ENCODE results near the gene ETV4.

ETV4 gene

GRCh38 chr17:43546319-43547188 lies at the start of gene ETV4:
ETV4 (minus strand) TSS chr17:43546340; CDS start chr17:43545617, 723 bp downstream.
- peak; percentile 27 for DNase-seq

- no peak for DNase-seq
Measured at GRCh38 chr17:43595466-43595865, 49.3 kb upstream of the ETV4 start.

- DNase-seq, result no peak
Measured at GRCh38 chr17:43591779-43592562, 45.8 kb upstream of the ETV4 start.

- no peak for DNase-seq
Measured at GRCh38 chr17:43591001-43591400, 44.9 kb upstream of the ETV4 start.

GRCh38 chr17:43588664-43589435 lies 42.7 kb upstream of the ETV4 start:
- no peak for DNase-seq

- no peak for DNase-seq
Measured at GRCh38 chr17:43588121-43588520, 42.0 kb upstream of the ETV4 start.

GRCh38 chr17:43587647-43588046 lies 41.5 kb upstream of the ETV4 start:
- no peak for DNase-seq

GRCh38 chr17:43584666-43585102 lies 38.5 kb upstream of the ETV4 start:
- DNase-seq, result no peak

GRCh38 chr17:43583332-43583731 lies 37.2 kb upstream of the ETV4 start:
- no peak for DNase-seq

GRCh38 chr17:43581613-43582012 lies 35.5 kb upstream of the ETV4 start:
- DNase-seq, result no peak

- DNase-seq, result no peak
Measured at GRCh38 chr17:43581130-43581529, 35.0 kb upstream of the ETV4 start.

GRCh38 chr17:43579566-43580140 lies 33.5 kb upstream of the ETV4 start:
- no peak for DNase-seq

- DNase-seq, result peak; percentile 60
Measured at GRCh38 chr17:43578699-43579565, 32.8 kb upstream of the ETV4 start.

GRCh38 chr17:43578404-43578698 lies 32.2 kb upstream of the ETV4 start:
- DNase-seq, result no peak

- DNase-seq, result no peak
Measured at GRCh38 chr17:43577664-43578403, 31.7 kb upstream of the ETV4 start.

- DNase-seq, result peak; percentile 22
Measured at GRCh38 chr17:43576563-43577229, 30.6 kb upstream of the ETV4 start.

GRCh38 chr17:43574896-43575525 lies 28.9 kb upstream of the ETV4 start:
- no peak for DNase-seq

GRCh38 chr17:43574348-43574747 lies 28.2 kb upstream of the ETV4 start:
- no peak for DNase-seq

GRCh38 chr17:43573579-43574321 lies 27.6 kb upstream of the ETV4 start:
- no peak for DNase-seq

All from NCI-H524 treated with DMSO at 0.1 percent for 48 hours (cell line).